Fibroblast of lung (primary cell): ENCODE results near the gene KRTAP19-3. TPM values are rescaled to one million over a fixed set of nuclear protein-coding genes. Genes with fewer than 3 reads are reported as not detected.

ENCODE experiments used
- DNase-seq, 2 donors: peaks; one replicate each; pipeline versions ENCODE4 v3.0.0 to v3.0.0-alpha.2; 2010; ENCODE audit warnings: low read depth in 2 of 2
- H2AFZ ChIP-seq: 2 replicates; pipeline ENCODE4 v1.5.1; 2012; ENCODE audit warnings: low read length, control low read depth, inconsistent platforms
- H3K27ac ChIP-seq: 2 replicates; pipeline ENCODE4 v1.5.1; 2011; ENCODE audit warnings: low read length, control low read depth; ENCODE audit not compliant: insufficient read depth
- H3K27me3 ChIP-seq: 2 replicates; pipeline ENCODE4 v1.5.1; 2011; ENCODE audit warnings: mild to moderate bottlenecking, low read length; ENCODE audit not compliant: control insufficient read depth, insufficient read depth
- H3K36me3 ChIP-seq: 2 replicates; pipeline ENCODE4 v1.5.1; 2011; ENCODE audit warnings: low read length; ENCODE audit not compliant: control insufficient read depth, insufficient read depth
- H3K4me1 ChIP-seq: 2 replicates; pipeline ENCODE4 v1.5.1; 2011; ENCODE audit warnings: low read length; ENCODE audit not compliant: control insufficient read depth, insufficient read depth; ENCODE audit errors: extremely low read depth
- H3K4me2 ChIP-seq: 2 replicates; pipeline ENCODE4 v1.5.1; 2011; ENCODE audit warnings: low read length, control low read depth; ENCODE audit not compliant: insufficient read depth; ENCODE audit errors: extremely low read depth
- H3K4me3 ChIP-seq, 4 experiments: fragments of 200-600 bp in 1 of 4; sonication (generic) in 1 of 4; replicated peaks in 1 of 4; 2 replicates each; pipeline ENCODE4 v1.5.1; 2011 to 2016; ENCODE audit warnings: low read length in 4 of 4, low read depth in 3 of 4, mild to moderate bottlenecking in 3 of 4, control low read depth in 2 of 4, inconsistent platforms in 1 of 4, mixed read lengths in 1 of 4; ENCODE audit not compliant: insufficient read depth in 1 of 4; ENCODE audit errors: control extremely low read depth in 1 of 4
- H3K79me2 ChIP-seq: 2 replicates; pipeline ENCODE4 v1.5.1; 2012; ENCODE audit warnings: mild to moderate bottlenecking, low read length, inconsistent platforms; ENCODE audit not compliant: control insufficient read depth, insufficient read depth
- H3K9ac ChIP-seq: 2 replicates; pipeline ENCODE4 v1.5.1; 2011; ENCODE audit warnings: mild to moderate bottlenecking, low read length, control low read depth; ENCODE audit not compliant: insufficient read depth
- H3K9me3 ChIP-seq: 2 replicates; pipeline ENCODE4 v1.5.1; 2012; ENCODE audit warnings: low read depth, low read length; ENCODE audit not compliant: control insufficient read depth, insufficient read depth
- H4K20me1 ChIP-seq: 2 replicates; pipeline ENCODE4 v1.5.1; 2011; ENCODE audit warnings: low read length; ENCODE audit not compliant: control insufficient read depth, insufficient read depth; ENCODE audit errors: extremely low read depth
- EZH2 ChIP-seq: IDR thresholded peaks from 2 replicates; pipeline ENCODE4 v1.5.1; 2012; ENCODE audit warnings: low read length, control low read depth, mild to moderate bottlenecking; ENCODE audit errors: missing control alignments
- polyA plus RNA-seq, 2 donors: library from polyadenylated mRNA; depleted of rRNA in 1 of 2; stranded (reverse) in 1 of 2; unstranded in 1 of 2; fragments of >200 nt; gene quantifications; 2 replicates each; pipeline ENCODE4 v1.2.1, GENCODE V29; 2011 to 2012; ENCODE audit warnings: missing spikeins in 1 of 2
- total RNA-seq: library from RNA; depleted of rRNA; stranded (reverse); fragments of >200 nt; gene quantifications from 2 replicates; pipeline ENCODE4 v1.2.1, GENCODE V29; 2014
- TF ChIP-seq, protein P1 (sequence below), 2 donors: IDR thresholded peaks in 1 of 2; conservative IDR thresholded peaks in 1 of 2; 1 replicate in 1 of 2; 2 replicates in 1 of 2; pipeline ENCODE4 v1.5.1; 2011 to 2012; ENCODE audit warnings: low read length in 2 of 2, control low read depth in 1 of 2, inconsistent platforms in 1 of 2, low read depth in 1 of 2, mild to moderate bottlenecking in 1 of 2

Gene KRTAP19-3
- total and polyA plus RNA-seq, 2 donors (not counting 1 experiment from before 2014, with no cell fraction given): not detected

DNA sequence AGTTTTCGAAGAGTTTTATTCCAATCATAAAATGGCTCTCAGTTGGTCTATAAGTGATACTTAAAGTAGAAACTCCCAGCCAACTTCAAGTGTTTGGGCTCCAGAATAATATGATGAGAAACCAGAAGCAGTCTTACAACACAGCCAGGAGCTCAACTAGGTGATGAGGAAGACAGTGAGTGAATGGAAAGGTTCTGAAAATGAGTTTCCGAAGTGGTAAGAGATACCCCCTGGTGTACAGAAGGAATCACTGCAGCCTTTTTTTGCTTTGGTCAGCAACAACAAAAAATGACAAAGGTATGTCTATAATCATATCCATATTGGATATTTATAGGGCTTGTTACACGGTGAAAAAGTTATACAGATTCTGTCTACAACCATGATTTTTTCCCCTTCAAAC is 28.1 kb downstream of the KRTAP19-3 start:
- H3K4me2 ChIP-seq: no peak overlapping the region
- H3K27ac ChIP-seq: no peak overlapping the region
- H3K4me3 ChIP-seq: no peak overlapping the region
- H2AFZ ChIP-seq: no peak overlapping the region
- no peaks in the 10 kb centered on the region for H3K9me3 ChIP-seq
- no peak for DNase-seq
- no peaks in the 10 kb centered on the region for H3K79me2 ChIP-seq
- no peaks in the 10 kb centered on the region for H3K36me3 ChIP-seq
- no peaks in the 10 kb centered on the region for H4K20me1 ChIP-seq
- no peaks in the 10 kb centered on the region for H3K27me3 ChIP-seq
- H3K9ac ChIP-seq: no peak overlapping the region
- no peaks in the 10 kb centered on the region for H3K4me1 ChIP-seq
- TF ChIP-seq EZH2: no peak
- TF ChIP-seq, protein P1, sequence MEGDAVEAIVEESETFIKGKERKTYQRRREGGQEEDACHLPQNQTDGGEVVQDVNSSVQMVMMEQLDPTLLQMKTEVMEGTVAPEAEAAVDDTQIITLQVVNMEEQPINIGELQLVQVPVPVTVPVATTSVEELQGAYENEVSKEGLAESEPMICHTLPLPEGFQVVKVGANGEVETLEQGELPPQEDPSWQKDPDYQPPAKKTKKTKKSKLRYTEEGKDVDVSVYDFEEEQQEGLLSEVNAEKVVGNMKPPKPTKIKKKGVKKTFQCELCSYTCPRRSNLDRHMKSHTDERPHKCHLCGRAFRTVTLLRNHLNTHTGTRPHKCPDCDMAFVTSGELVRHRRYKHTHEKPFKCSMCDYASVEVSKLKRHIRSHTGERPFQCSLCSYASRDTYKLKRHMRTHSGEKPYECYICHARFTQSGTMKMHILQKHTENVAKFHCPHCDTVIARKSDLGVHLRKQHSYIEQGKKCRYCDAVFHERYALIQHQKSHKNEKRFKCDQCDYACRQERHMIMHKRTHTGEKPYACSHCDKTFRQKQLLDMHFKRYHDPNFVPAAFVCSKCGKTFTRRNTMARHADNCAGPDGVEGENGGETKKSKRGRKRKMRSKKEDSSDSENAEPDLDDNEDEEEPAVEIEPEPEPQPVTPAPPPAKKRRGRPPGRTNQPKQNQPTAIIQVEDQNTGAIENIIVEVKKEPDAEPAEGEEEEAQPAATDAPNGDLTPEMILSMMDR (conservative IDR thresholded peaks at IDR 0.05 in 1 of 2, IDR thresholded peaks at IDR 0.05 in 1 of 2; ENCODE audit: low read depth in 1 of 2, low read length in 2 of 2): no peak

DNA sequence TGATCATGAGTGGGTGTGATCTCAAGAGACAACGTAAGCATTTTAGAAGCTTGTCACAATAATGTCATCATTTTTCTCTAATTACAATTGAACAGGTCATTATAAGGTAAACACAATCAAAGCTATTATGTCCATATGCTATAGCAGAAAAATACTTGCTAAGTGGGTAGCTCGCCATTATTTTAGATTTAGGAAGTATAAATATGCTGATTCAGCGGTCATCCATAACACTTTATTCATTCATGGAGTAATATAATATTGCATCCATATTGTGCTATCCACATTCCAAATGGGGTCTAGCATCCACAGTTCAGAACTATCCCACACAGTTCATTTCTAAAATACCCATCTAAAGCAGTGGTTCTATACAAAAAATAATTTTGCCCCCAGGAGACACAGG is 43.3 kb downstream of the KRTAP19-3 start:
- no peak overlapping the region for H3K4me3 ChIP-seq

DNA sequence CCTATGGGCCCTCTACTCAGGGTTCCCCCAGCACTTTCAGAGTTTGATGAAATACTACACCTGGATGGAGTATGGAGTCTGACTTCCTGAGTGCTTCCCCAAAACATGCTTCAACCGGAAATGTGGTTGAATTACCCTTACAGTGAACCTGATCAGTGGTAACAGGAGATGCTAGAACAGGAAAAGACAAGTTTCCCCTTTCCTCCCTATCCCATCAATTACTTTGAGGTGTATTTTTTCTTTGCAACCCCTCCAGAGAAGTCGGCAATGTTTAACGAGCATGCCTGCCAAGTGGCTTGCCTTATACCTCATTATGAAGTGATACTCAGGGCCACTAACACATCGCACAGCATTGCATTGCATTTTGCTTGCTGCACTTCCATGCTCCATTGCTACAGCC is 44.8 kb downstream of the KRTAP19-3 start:
- Histone ChIP-seq H3K4me1 (no peaks in the 10 kb centered on the region), H3K27me3 (no peaks in the 10 kb centered on the region), H3K4me3 (no peak overlapping the region), H3K9ac (no peak overlapping the region), H3K27ac (no peak overlapping the region), H3K36me3 (no peaks in the 10 kb centered on the region), H3K79me2 (no peaks in the 10 kb centered on the region), H3K4me2 (no peak overlapping the region), H2AFZ (no peak overlapping the region), H4K20me1 (no peaks in the 10 kb centered on the region), H3K9me3 (no peaks in the 10 kb centered on the region)
- no peak for DNase-seq
- TF ChIP-seq, protein P1 (conservative IDR thresholded peaks at IDR 0.05 in 1 of 2, IDR thresholded peaks at IDR 0.05 in 1 of 2; ENCODE audit: low read depth in 1 of 2, low read length in 2 of 2): no peak
- no peak for TF ChIP-seq EZH2

More for the DNA sequence above, 43.3 kb downstream of the KRTAP19-3 start:
- no peaks in the 10 kb centered on the region for H3K36me3 ChIP-seq
- no peaks in the 10 kb centered on the region for H4K20me1 ChIP-seq
- H3K4me2 ChIP-seq: no peak overlapping the region
- no peak overlapping the region for H2AFZ ChIP-seq
- no peaks in the 10 kb centered on the region for H3K79me2 ChIP-seq
- TF ChIP-seq, protein P1 (conservative IDR thresholded peaks at IDR 0.05 in 1 of 2, IDR thresholded peaks at IDR 0.05 in 1 of 2; ENCODE audit: low read depth in 1 of 2, low read length in 2 of 2): no peak
- no peak for TF ChIP-seq EZH2
- H3K27ac ChIP-seq: no peak overlapping the region
- no peak overlapping the region for H3K9ac ChIP-seq
- DNase-seq: no peak
- H3K27me3 ChIP-seq: no peaks in the 10 kb centered on the region
- H3K4me1 ChIP-seq: no peaks in the 10 kb centered on the region
- H3K9me3 ChIP-seq: no peaks in the 10 kb centered on the region
